HCT116 (cell line): Measurements from ENCODE around the gene GGPS1. TPM values are rescaled to one million over a fixed set of nuclear protein-coding genes. Genes with fewer than 3 reads are reported as not detected.

ENCODE experiments used
- ATAC-seq: fragments of 200-7000 bp; cut with Tn5 transposase; 2 replicates; pipeline ENCODE4 v1.9.1; 2020; ENCODE audit warnings: mild to moderate bottlenecking, moderate library complexity
- Bru-seq: library from RNA; stranded (reverse); fragments of 400-500 nt; gene quantifications from one replicate; lab custom pipeline; 2021; lab: Mats Ljungman, UMichigan
- BruChase-seq, 2 experiments: library from RNA; stranded (reverse); fragments of 400-500 nt; gene quantifications; one replicate each; lab custom pipeline; 2021; lab: Mats Ljungman, UMichigan
- BruUV-seq: library from RNA; stranded (reverse); fragments of 400-500 nt; replicated peaks from 2 replicates; lab custom pipeline; 2021; lab: Mats Ljungman, UMichigan
- CTCF ChIA-PET: fragments of 300-600 bp; sonication (Branson Sonifier 250); formaldehyde crosslinking; loops from one replicate; lab custom pipeline; 2021; ENCODE audit warnings: antibody characterized with exemption; lab: Charles Lee
- POLR2A ChIA-PET: fragments of 300-600, 350-600 bp; sonication (Branson Sonifier 250); formaldehyde crosslinking; loops from one replicate; lab custom pipeline; 2021; ENCODE audit warnings: antibody characterized with exemption; lab: Charles Lee
- RAD21 ChIA-PET, 2 experiments: fragments of 300-600 bp; sonication (Branson Sonifier 250); formaldehyde crosslinking; loops; one replicate each; lab custom pipeline; 2023; ENCODE audit warnings: low total read pairs in 2 of 2; ENCODE audit not compliant: uncharacterized antibody in 2 of 2, unreplicated experiment in 2 of 2, low non-redundant PET in 1 of 2; lab: Charles Lee
- DNase-seq: peaks from one replicate; pipeline ENCODE4 v3.0.0-alpha.2; 2010; ENCODE audit warnings: low read depth, low spot score
- H2AFZ ChIP-seq: fragments of 200-600 bp; shearing (Covaris generic), sonication (generic); 2 replicates; pipeline ENCODE4 v1.6.1; 2017; ENCODE audit warnings: low read depth, mixed run types, mixed read lengths, antibody characterized with exemption, low read length; ENCODE audit not compliant: poor library complexity, severe bottlenecking
- H3K27ac ChIP-seq: 2 replicates; pipeline ENCODE4 v1.5.1; 2012; ENCODE audit warnings: low read depth, low read length
- H3K27me3 ChIP-seq: fragments of 200-600 bp; sonication (generic); 2 replicates; pipeline ENCODE4 v1.6.1; 2016; ENCODE audit warnings: mixed run types, low read length, mixed read lengths; ENCODE audit not compliant: insufficient read depth
- H3K36me3 ChIP-seq, 2 experiments: fragments of 200-500 bp in 1 of 2; fragments of 200-600 bp in 1 of 2; sonication (Bioruptor generic) in 1 of 2; sonication (generic) in 1 of 2; 2 replicates each; pipeline versions ENCODE4 v1.5.1 to v1.6.1; 2014 to 2016; ENCODE audit warnings: low read length in 2 of 2, inconsistent platforms in 1 of 2, mixed read lengths in 1 of 2, mixed run types in 1 of 2; ENCODE audit not compliant: insufficient read depth in 2 of 2, control insufficient read depth in 1 of 2
- H3K4me1 ChIP-seq, 2 experiments: fragments of 200-600 bp in 1 of 2; sonication (generic) in 1 of 2; 2 replicates each; pipeline versions ENCODE4 v1.5.1 to v1.6.1; 2012 to 2017; ENCODE audit warnings: low read length in 2 of 2, inconsistent platforms in 1 of 2, mild to moderate bottlenecking in 1 of 2, mixed read lengths in 1 of 2, mixed run types in 1 of 2, moderate library complexity in 1 of 2; ENCODE audit not compliant: insufficient read depth in 2 of 2, control insufficient read depth in 1 of 2
- H3K4me2 ChIP-seq: fragments of 200-600 bp; sonication (generic); 2 replicates; pipeline ENCODE4 v1.6.1; 2017; ENCODE audit warnings: mixed run types, low read length, mixed read lengths
- H3K4me3 ChIP-seq, 2 experiments: fragments of 200-600 bp in 1 of 2; sonication (generic) in 1 of 2; replicated peaks in 1 of 2; 2 replicates each; pipeline ENCODE4 v1.5.1; 2011 to 2016; ENCODE audit warnings: low read length in 2 of 2, control low read depth in 1 of 2, low read depth in 1 of 2, mild to moderate bottlenecking in 1 of 2, mixed read lengths in 1 of 2, mixed run types in 1 of 2
- H3K79me2 ChIP-seq: fragments of 200-600 bp; sonication (generic); 2 replicates; pipeline ENCODE4 v1.6.1; 2017; ENCODE audit warnings: mild to moderate bottlenecking, mixed run types, low read length, moderate library complexity, mixed read lengths; ENCODE audit not compliant: insufficient read depth
- H3K9ac ChIP-seq: fragments of 200-600 bp; sonication (generic); 2 replicates; pipeline ENCODE4 v1.6.1; 2016; ENCODE audit warnings: low read length, mixed read lengths
- H3K9me2 ChIP-seq: fragments of 200-600 bp; sonication (generic), shearing (Covaris generic); 2 replicates; pipeline ENCODE4 v1.6.1; 2017; ENCODE audit warnings: mixed run types, mild to moderate bottlenecking, moderate library complexity; ENCODE audit not compliant: insufficient read depth
- H3K9me3 ChIP-seq, 2 experiments: fragments of 200-500 bp in 1 of 2; fragments of 200-600 bp in 1 of 2; sonication (Bioruptor generic) in 1 of 2; sonication (generic) in 1 of 2; 2 replicates each; pipeline ENCODE4 v1.6.1; 2014 to 2017; ENCODE audit warnings: low read length in 2 of 2, mixed read lengths in 2 of 2, inconsistent platforms in 1 of 2, low read depth in 1 of 2, mild to moderate bottlenecking in 1 of 2, mixed run types in 1 of 2, moderate library complexity in 1 of 2; ENCODE audit not compliant: control insufficient read depth in 1 of 2, insufficient read depth in 1 of 2
- H4K20me1 ChIP-seq: fragments of 200-600 bp; sonication (generic), shearing (Covaris generic); 2 replicates; pipeline ENCODE4 v1.6.1; 2017; ENCODE audit warnings: mixed run types, mild to moderate bottlenecking, moderate library complexity; ENCODE audit not compliant: insufficient read depth
- CBX3 ChIP-seq: IDR thresholded peaks from 2 replicates; pipeline ENCODE4 v1.6.1; 2012; ENCODE audit warnings: low read depth
- CEBPB ChIP-seq: IDR thresholded peaks from 2 replicates; pipeline ENCODE4 v1.6.1; 2012; ENCODE audit warnings: low read depth
- CTCF ChIP-seq, 3 experiments: fragments of 200-600 bp in 1 of 3; sonication (generic) in 1 of 3; IDR thresholded peaks in 2 of 3; conservative IDR thresholded peaks in 1 of 3; 2 replicates each; pipeline ENCODE4 v1.5.1; 2012 to 2017; ENCODE audit warnings: low read depth in 2 of 3, low read length in 2 of 3, antibody characterized with exemption in 1 of 3, borderline replicate concordance in 1 of 3, control low read depth in 1 of 3, mild to moderate bottlenecking in 1 of 3, mixed read lengths in 1 of 3, mixed run types in 1 of 3, moderate library complexity in 1 of 3; ENCODE audit not compliant: insufficient read depth in 1 of 3
- EGR1 ChIP-seq: IDR thresholded peaks from 2 replicates; pipeline ENCODE4 v1.6.1; 2012; ENCODE audit warnings: low read depth
- ELF1 ChIP-seq: IDR thresholded peaks from 2 replicates; pipeline ENCODE4 v1.6.1; 2012; ENCODE audit warnings: low read depth, borderline replicate concordance
- EZH2 ChIP-seq: fragments of 200-600 bp; sonication (generic); IDR thresholded peaks from 2 replicates; pipeline ENCODE4 v1.6.1; 2017; ENCODE audit warnings: antibody characterized with exemption, mixed run types
- EZH2phosphoT487 ChIP-seq: fragments of 200-600 bp; IDR thresholded peaks from 2 replicates; pipeline ENCODE4 v1.6.1; 2018; ENCODE audit warnings: antibody characterized with exemption, borderline replicate concordance
- FOSL1 ChIP-seq: IDR thresholded peaks from 2 replicates; pipeline ENCODE4 v1.6.1; 2012; ENCODE audit warnings: low read depth
- JUND ChIP-seq: IDR thresholded peaks from 2 replicates; pipeline ENCODE4 v1.6.1; 2012
- POLR2A ChIP-seq: IDR thresholded peaks from 2 replicates; pipeline ENCODE4 v1.7.0; 2011; ENCODE audit warnings: borderline replicate concordance; ENCODE audit not compliant: insufficient read depth, insufficient read length; ENCODE audit errors: extremely low read depth
- POLR2AphosphoS5 ChIP-seq: IDR thresholded peaks from 2 replicates; pipeline ENCODE4 v1.6.1; 2011; ENCODE audit warnings: mild to moderate bottlenecking, low read depth, low read length, moderate library complexity
- RAD21 ChIP-seq: IDR thresholded peaks from 2 replicates; pipeline ENCODE4 v1.6.1; 2012; ENCODE audit warnings: low read depth, mild to moderate bottlenecking
- SIN3A ChIP-seq: IDR thresholded peaks from 2 replicates; pipeline ENCODE4 v1.6.1; 2012; ENCODE audit warnings: low read depth
- SP1 ChIP-seq: IDR thresholded peaks from 2 replicates; pipeline ENCODE4 v1.6.1; 2012; ENCODE audit warnings: low read depth
- YY1 ChIP-seq: IDR thresholded peaks from 2 replicates; pipeline ENCODE4 v1.6.1; 2011; ENCODE audit warnings: low read length, low read depth, moderate library complexity, mild to moderate bottlenecking; ENCODE audit not compliant: insufficient replicate concordance; ENCODE audit errors: extremely low read depth
- ZBTB33 ChIP-seq: IDR thresholded peaks from 2 replicates; pipeline ENCODE4 v1.6.1; 2011; ENCODE audit warnings: mild to moderate bottlenecking, low read length, moderate library complexity; ENCODE audit not compliant: insufficient replicate concordance; ENCODE audit errors: extremely low read depth
- ZFX ChIP-seq: fragments of 450-650 bp; IDR thresholded peaks from 2 replicates; pipeline ENCODE4 v1.6.1; 2017
- intact Hi-C: fragments of 100-400 bp; cut with micrococcal nuclease; formaldehyde crosslinking; loops from 2 replicates; pipeline ENCODE4 v1.10.0; 2022
- long read RNA-seq: library from polyadenylated mRNA; unstranded; transcript quantifications from one replicate; pipeline ENCODE4 v2.0.0, GENCODE V29; 2021; ENCODE audit not compliant: unreplicated experiment
- polyA plus RNA-seq: library from polyadenylated mRNA; unstranded; fragments of >200 nt; gene quantifications from 2 replicates; pipeline ENCODE4 v1.2.1, GENCODE V29; 2012; ENCODE audit warnings: missing spikeins
- total RNA-seq: library from RNA; stranded (reverse); gene quantifications from one replicate; pipeline ENCODE4 v1.2.1, GENCODE V29; 2021; ENCODE audit not compliant: unreplicated experiment

GGPS1 gene
- total RNA-seq (30.6 TPM), Bru-seq, nascent RNA (percentile 78 among the genes with signal in this experiment), BruChase-seq, experiment 1, labeled RNA remaining after a 6-hour chase (percentile 96 among the genes with signal in this experiment), BruChase-seq, experiment 2, labeled RNA remaining after a 2-hour chase (percentile 95 among the genes with signal in this experiment)
- polyA plus RNA-seq = 11.1 and 15.3 TPM in 2 replicates
- long read RNA-seq, transcript GGPS1-201 (4 exons, 2,895 nt) = major isoform, 25 of 29 reads
- long read RNA-seq, partial matches to known transcripts = 0 of 29 reads
- long read RNA-seq, other reads (novel, unspliced or antisense) = 3 of 29 reads

GRCh38 chr1:235328271-235329138 lies at the start of gene GGPS1:
Gene GGPS1 (plus strand): TSS chr1:235328570. CDS start chr1:235335265, 6,695 bp downstream.
- RAD21 ChIA-PET = interaction anchor here (0.5 to 1.4 kb wide), 2 partner anchors 25 to 87 kb away, joined by 5 read pairs; no protein-coding TSS in a partner anchor
- Histone ChIP-seq H3K27ac (peak within 1 kb of the TSS; percentile 92), H4K20me1 (no peaks in the 10 kb centered on the region), H3K4me2 (peak within 1 kb of the TSS; percentile 96), H3K27me3 (no peaks in the 10 kb centered on the region), H3K4me3 (peak within 1 kb of the TSS; percentile 95 to 99), H3K9me3 (no peaks in the 10 kb centered on the region), H3K9me2 (no peaks in the 10 kb centered on the region), H3K79me2 (peaks cover 90% of the 10 kb centered on the region), H3K9ac (peak within 1 kb of the TSS; percentile 95), H2AFZ (peak within 1 kb of the TSS; percentile 46), H3K36me3 (no peaks in the 10 kb centered on the region), H3K4me1 (peaks cover 3 to 22% of the 10 kb centered on the region in 2 experiments; a peak in 3 of 4 replicates)
- intact Hi-C loops = loop anchor here (1.0 to 5.0 kb wide), 4 partner anchors 39 to 176 kb away; partner anchors contain the start of genes B3GALNT2 and TBCE
- ATAC-seq (peak; percentile 85), DNase-seq (peak; percentile 100)
- POLR2A ChIA-PET = interaction anchor here (1.0 to 1.8 kb wide), 5 partner anchors 11 to 92 kb away, joined by 3 to 10 read pairs (median 3); partner anchors contain the start of gene TBCE
- no TSS peak for BruUV-seq
- CTCF ChIA-PET = interaction anchor here (1.2 to 1.8 kb wide), 2 partner anchors 87 to 88 kb away, joined by 3 to 4 read pairs; no protein-coding TSS in a partner anchor
- TF ChIP-seq CEBPB (no peak), EGR1 (peak; percentile 99), YY1 (peak; percentile 77), RAD21 (no peak), SIN3A (peak; percentile 79; the same call in 1 of the 2 replicates), CBX3 (peak; percentile 32; the same call in 1 of the 2 replicates), ZBTB33 (peak; percentile 40), POLR2A (peak; percentile 94), POLR2AphosphoS5 (peak; percentile 97), ELF1 (no peak; the same call in 1 of the 2 replicates), EZH2 (no peak), SP1 (peak; percentile 94), ZFX (no peak), FOSL1 (no peak), EZH2phosphoT487 (no peak), CTCF (IDR thresholded peaks at IDR 0.05 in 2 of 3, conservative IDR thresholded peaks at IDR 0.05 in 1 of 3; ENCODE audit: borderline replicate concordance in 1 of 3, insufficient read depth in 1 of 3, low read depth in 2 of 3, low read length in 2 of 3) (peak in 1 of 3 experiments; percentile 20; a peak in 1 of 6 replicates), JUND (no peak)
